K562 (cell line): ENCODE data around the gene GSK3B.

Experiments used
- BHLHE40 ChIP-seq: IDR thresholded peaks from 2 replicates; pipeline ENCODE4 v1.6.1; 2011; ENCODE audit warnings: low read length, improper control_type of control experiment
- CBX2 ChIP-seq: fragments of 200-600 bp; sonication (generic); IDR thresholded peaks from one replicate; pipeline ENCODE4 v1.6.1; 2012; ENCODE audit warnings: mild to moderate bottlenecking, low read length, inconsistent platforms; ENCODE audit not compliant: insufficient read depth, poor library complexity, severe bottlenecking
- FOXK2 ChIP-seq, 2 experiments: fragments of 450-650 bp; IDR thresholded peaks in 1 of 2; conservative IDR thresholded peaks in 1 of 2; 2 replicates each; pipeline ENCODE4 v1.6.1; 2016; ENCODE audit warnings: low read depth in 2 of 2, mild to moderate bottlenecking in 1 of 2
- FOXM1 ChIP-seq, 2 experiments: fragments of 450-650 bp in 1 of 2; sonication (generic) in 1 of 2; formaldehyde crosslinking in 1 of 2; IDR thresholded peaks; 2 replicates each; pipeline versions ENCODE4 v1.6.1 to v1.9.0; 2017 to 2022; ENCODE audit warnings: low read depth in 2 of 2, mild to moderate bottlenecking in 2 of 2, missing genetic modification reagents in 1 of 2, moderate library complexity in 1 of 2
- HCFC1 ChIP-seq: IDR thresholded peaks from 2 replicates; pipeline ENCODE4 v1.6.1; 2012; ENCODE audit warnings: low read depth, low read length, improper control_type of control experiment
- JUN ChIP-seq, 2 experiments: sonication (generic) in 1 of 2; formaldehyde crosslinking in 1 of 2; IDR thresholded peaks; 2 replicates each; pipeline versions ENCODE4 v1.6.1 to v1.8.0; 2012 to 2022; ENCODE audit warnings: borderline replicate concordance in 2 of 2, mild to moderate bottlenecking in 2 of 2, improper control_type of control experiment in 1 of 2, low read depth in 1 of 2, low read length in 1 of 2, missing genetic modification reagents in 1 of 2
- POLR2A ChIP-seq: fragments of 450-650 bp; conservative IDR thresholded peaks from 2 replicates; pipeline ENCODE4 v1.6.1; 2016
- RCOR1 ChIP-seq, 2 experiments: IDR thresholded peaks; 2 replicates each; pipeline ENCODE4 v1.6.1; 2012; ENCODE audit warnings: low read depth in 2 of 2, low read length in 2 of 2, borderline replicate concordance in 1 of 2, improper control_type of control experiment in 1 of 2
- REST ChIP-seq, 2 experiments: fragments of 450-650 bp; formaldehyde crosslinking in 1 of 2; IDR thresholded peaks; 2 replicates each; pipeline versions ENCODE4 v1.4.0 to v1.6.1; 2014 to 2020; ENCODE audit warnings: mild to moderate bottlenecking in 2 of 2, borderline replicate concordance in 1 of 2, low read depth in 1 of 2
- RUNX1 ChIP-seq: sonication (generic); IDR thresholded peaks from 2 replicates; pipeline ENCODE4 v1.6.1; 2016; ENCODE audit warnings: antibody characterized with exemption, low read depth
- SP1 ChIP-seq: sonication (generic); formaldehyde crosslinking; IDR thresholded peaks from 2 replicates; pipeline ENCODE4 v1.8.1; 2022; ENCODE audit warnings: mild to moderate bottlenecking, missing genetic modification reagents
- TOE1 ChIP-seq, 2 experiments: fragments of 450-650 bp in 1 of 2; sonication (generic) in 1 of 2; formaldehyde crosslinking in 1 of 2; IDR thresholded peaks; 2 replicates each; pipeline versions ENCODE4 v1.7.1 to v1.8.0; 2016 to 2022; ENCODE audit warnings: borderline replicate concordance in 2 of 2, mild to moderate bottlenecking in 2 of 2, antibody characterized with exemption in 1 of 2, inconsistent platforms in 1 of 2, low read depth in 1 of 2, missing genetic modification reagents in 1 of 2, moderate library complexity in 1 of 2
- ZNF23 ChIP-seq: fragments of 250-450 bp; sonication (Bioruptor Pico); IDR thresholded peaks from 2 replicates; pipeline ENCODE4 v1.4.0; 2020; ENCODE audit warnings: mild to moderate bottlenecking

- TF ChIP-seq REST (IDR thresholded peaks at IDR 0.05; ENCODE audit: borderline replicate concordance) (no peak), REST (CRISPR knock-in tag; IDR thresholded peaks at IDR 0.05; ENCODE audit: low read depth) (no peak), TOE1 (IDR thresholded peaks at IDR 0.05; ENCODE audit: borderline replicate concordance) (no peak), TOE1 (CRISPR knock-in tag; IDR thresholded peaks at IDR 0.05; ENCODE audit: borderline replicate concordance, low read depth) (no peak), HCFC1 (no peak), SP1 (CRISPR knock-in tag) (no peak), BHLHE40 (no peak), POLR2A (no peak), CBX2 (no peak), ZNF23 (CRISPR knock-in tag) (no peak), JUN (IDR thresholded peaks at IDR 0.05; ENCODE audit: borderline replicate concordance, low read depth, low read length) (no peak), JUN (CRISPR knock-in tag; IDR thresholded peaks at IDR 0.05; ENCODE audit: borderline replicate concordance) (no peak), RCOR1 (IDR thresholded peaks at IDR 0.05; ENCODE audit: borderline replicate concordance in 1 of 2, low read depth in 2 of 2, low read length in 2 of 2) (no peak), FOXK2 (conservative IDR thresholded peaks at IDR 0.05 in 1 of 2, IDR thresholded peaks at IDR 0.05 in 1 of 2; ENCODE audit: low read depth in 2 of 2) (no peak), RUNX1 (no peak), FOXM1 (IDR thresholded peaks at IDR 0.05; ENCODE audit: low read depth) (no peak), FOXM1 (CRISPR knock-in tag; IDR thresholded peaks at IDR 0.05; ENCODE audit: low read depth) (no peak)
These were observed 316.1 kb downstream of the GSK3B start for GRCh38 chr3:119778176-119778575.
